ENCODE results near the gene THAP3. TPM values are rescaled to one million over a fixed set of nuclear protein-coding genes. Genes with fewer than 3 reads are reported as not detected.

The THAP3 gene
- total RNA-seq, 1 donor from 2014 or later, result 23.9 TPM

- intact Hi-C loops (cut with micrococcal nuclease), result no loop called here
Observed at GRCh38 chr1:6666696-6667095, 42.0 kb downstream of the THAP3 start.

- intact Hi-C loops (cut with micrococcal nuclease), result no loop called here
Observed at GRCh38 chr1:6667139-6667538, 42.5 kb downstream of the THAP3 start.

GRCh38 chr1:6668503-6668902, 43.8 kb downstream of the THAP3 start:
- intact Hi-C loops (cut with micrococcal nuclease), result no loop called here

GRCh38 chr1:6672558-6672957, 47.9 kb downstream of the THAP3 start:
- intact Hi-C loops (cut with micrococcal nuclease), result no loop called here

GRCh38 chr1:6673816-6674398, 49.2 kb downstream of the THAP3 start:
- intact Hi-C loops (cut with micrococcal nuclease), result no loop called here

GRCh38 chr1:6674771-6675170, 50.1 kb downstream of the THAP3 start:
- intact Hi-C loops (cut with micrococcal nuclease), result no loop called here

GRCh38 chr1:6675941-6676340, 51.3 kb downstream of the THAP3 start:
- intact Hi-C loops (cut with micrococcal nuclease), result no loop called here

Other genes starting within 250 kb of the THAP3 start
- gene ACOT7, start 231.1 kb upstream of the THAP3 start, total RNA-seq, result 72.3 and 76.9 TPM in 2 replicates
- 0.63 and 1.1 TPM in 2 replicates for gene HES2, start 204.9 kb upstream of the THAP3 start, total RNA-seq
- 1.1 TPM in 2 replicates for gene ESPN, start 200.1 kb upstream of the THAP3 start, total RNA-seq
- gene TNFRSF25, start 158.7 kb upstream of the THAP3 start, total RNA-seq, result 162 and 172 TPM in 2 replicates
- 1.8 and 2.0 TPM in 2 replicates for gene PLEKHG5, start 133.2 kb upstream of the THAP3 start, total RNA-seq
- 53.8 and 54.5 TPM in 2 replicates for gene NOL9, start 70.4 kb upstream of the THAP3 start, total RNA-seq
- gene TAS1R1, start 69.6 kb upstream of the THAP3 start, total RNA-seq, result not detected in 2 replicates
- gene ZBTB48, start 44.9 kb upstream of the THAP3 start, total RNA-seq, result 43.3 and 46.6 TPM in 2 replicates
- gene KLHL21, start 22.0 kb upstream of the THAP3 start, total RNA-seq, result 26.0 and 28.1 TPM in 2 replicates
- gene PHF13, start 11.1 kb upstream of the THAP3 start, total RNA-seq, result 12.2 and 13.8 TPM in 2 replicates
- gene DNAJC11, start 76.9 kb downstream of the THAP3 start, total RNA-seq, result 51.6 and 52.0 TPM in 2 replicates
- 36.9 and 43.1 TPM in 2 replicates for gene CAMTA1, start 160.6 kb downstream of the THAP3 start, total RNA-seq